GM10248 (cell line): ENCODE measurements around the gene CTRB1.
A peak's percentile ranks its signal among the peaks of the same experiment; 100 is the strongest.
"Not testable (repeated sequence)": the region's sequence is repeated elsewhere in the genome, so short reads cannot be mapped to it uniquely, and the experiment has no call there.

Source experiments
- CTCF ChIA-PET: fragments of 300-600 bp; sonication (Branson Sonifier 250); formaldehyde crosslinking; extraction: SDS; loops from one replicate; lab custom pipeline; 2021; ENCODE audit warnings: antibody characterized with exemption; lab: Yijun Ruan, JAX
- POLR2A ChIA-PET: fragments of 350-650 bp; sonication (Branson Sonifier 250); formaldehyde crosslinking; extraction: SDS; loops from one replicate; lab custom pipeline; 2020; ENCODE audit warnings: antibody characterized with exemption; lab: Yijun Ruan, JAX
- DNase-seq: peaks from one replicate; pipeline ENCODE4 v3.0.0; 2012; ENCODE audit errors: extremely low spot score
- CTCF ChIP-seq: IDR thresholded peaks from 2 replicates; pipeline ENCODE4 v1.5.1; 2012; ENCODE audit warnings: mild to moderate bottlenecking, low read depth; ENCODE audit errors: extremely low read depth, missing control alignments, control extremely low read depth

The CTRB1 gene

DNA sequence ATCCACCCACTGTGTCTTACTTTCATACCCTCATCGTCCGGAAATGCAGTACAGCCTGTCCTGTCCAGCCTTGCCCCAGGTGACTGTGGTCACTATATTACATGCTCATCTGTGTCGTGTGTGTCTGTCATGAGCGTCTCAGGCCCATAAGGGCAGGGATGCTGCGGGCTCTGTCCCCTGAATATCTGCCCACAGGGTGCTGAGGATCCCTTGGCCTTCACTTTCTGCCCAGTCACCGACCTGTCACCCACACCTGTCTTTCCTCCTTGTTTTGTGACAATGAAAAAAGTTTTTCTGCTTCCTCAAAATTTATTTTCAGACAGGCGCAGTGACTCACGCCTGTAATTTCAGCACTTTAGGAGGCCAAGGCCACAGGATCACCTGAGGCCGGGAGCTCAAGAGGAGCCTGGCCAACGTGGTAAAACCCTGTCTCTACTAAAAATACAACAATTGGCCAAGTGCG lies 1.4 kb upstream of the CTRB1 start:
- CTCF ChIA-PET, result interaction anchor here (1.4 to 10.0 kb wide), 2 partner anchors 16 to 18 kb away, joined by 3 to 86 read pairs; no protein-coding TSS in a partner anchor
- no peak for DNase-seq

GRCh38 chr16:75219088-75219487 lies 300 bp downstream of the CTRB1 start:
- CTCF ChIA-PET, result interaction anchor here (1.7 to 10.0 kb wide), 2 partner anchors 19 to 166 kb away, joined by 5 to 86 read pairs; no protein-coding TSS in a partner anchor

More for the DNA sequence above, 1.4 kb upstream of the CTRB1 start:
- TF ChIP-seq CTCF, result no peak
- POLR2A ChIA-PET, result no interaction called here

GRCh38 chr16:75219838-75220237 lies 1.1 kb downstream of the CTRB1 start:
- no peak for TF ChIP-seq CTCF
- ChIA-PET CTCF (interaction anchor here (1.4 to 10.0 kb wide), 3 partner anchors 20 to 245 kb away, joined by 4 to 86 read pairs (median 5); no protein-coding TSS in a partner anchor), POLR2A (no interaction called here)
- DNase-seq, result no peak

More at GRCh38 chr16:75219088-75219487, 300 bp downstream of the CTRB1 start:
- no peak for DNase-seq
- no peak for TF ChIP-seq CTCF
- POLR2A ChIA-PET, result no interaction called here

- DNase-seq, result no peak
- no peak for TF ChIP-seq CTCF
- POLR2A ChIA-PET, result no interaction called here
- CTCF ChIA-PET, result interaction anchor here (10.0 kb wide), 1 partner anchor 23 kb away, joined by 86 read pairs; no protein-coding TSS in a partner anchor
These were observed 3.5 kb downstream of the CTRB1 start for GRCh38 chr16:75222271-75222783.

DNA sequence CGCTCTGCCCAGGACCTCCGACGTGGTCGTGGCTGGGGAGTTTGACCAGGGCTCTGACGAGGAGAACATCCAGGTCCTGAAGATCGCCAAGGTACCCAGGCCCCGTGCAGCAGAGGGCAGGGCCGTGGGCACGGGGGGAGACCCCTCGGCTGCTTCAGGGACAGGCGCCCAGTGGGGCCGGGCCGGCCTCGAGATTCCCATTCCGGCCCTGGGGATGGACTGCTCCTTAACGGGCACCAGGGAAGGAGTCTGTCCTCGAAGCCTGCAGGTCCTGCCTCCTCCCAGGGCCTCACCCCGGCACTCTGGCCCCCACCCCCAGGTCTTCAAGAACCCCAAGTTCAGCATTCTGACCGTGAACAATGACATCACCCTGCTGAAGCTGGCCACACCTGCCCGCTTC lies 4.3 kb downstream of the CTRB1 start:
- DNase-seq, POLR2A ChIA-PET: not testable (repeated sequence)
- CTCF ChIA-PET, result interaction anchor here (10.0 kb wide), 1 partner anchor 24 kb away, joined by 86 read pairs; no protein-coding TSS in a partner anchor

DNA sequence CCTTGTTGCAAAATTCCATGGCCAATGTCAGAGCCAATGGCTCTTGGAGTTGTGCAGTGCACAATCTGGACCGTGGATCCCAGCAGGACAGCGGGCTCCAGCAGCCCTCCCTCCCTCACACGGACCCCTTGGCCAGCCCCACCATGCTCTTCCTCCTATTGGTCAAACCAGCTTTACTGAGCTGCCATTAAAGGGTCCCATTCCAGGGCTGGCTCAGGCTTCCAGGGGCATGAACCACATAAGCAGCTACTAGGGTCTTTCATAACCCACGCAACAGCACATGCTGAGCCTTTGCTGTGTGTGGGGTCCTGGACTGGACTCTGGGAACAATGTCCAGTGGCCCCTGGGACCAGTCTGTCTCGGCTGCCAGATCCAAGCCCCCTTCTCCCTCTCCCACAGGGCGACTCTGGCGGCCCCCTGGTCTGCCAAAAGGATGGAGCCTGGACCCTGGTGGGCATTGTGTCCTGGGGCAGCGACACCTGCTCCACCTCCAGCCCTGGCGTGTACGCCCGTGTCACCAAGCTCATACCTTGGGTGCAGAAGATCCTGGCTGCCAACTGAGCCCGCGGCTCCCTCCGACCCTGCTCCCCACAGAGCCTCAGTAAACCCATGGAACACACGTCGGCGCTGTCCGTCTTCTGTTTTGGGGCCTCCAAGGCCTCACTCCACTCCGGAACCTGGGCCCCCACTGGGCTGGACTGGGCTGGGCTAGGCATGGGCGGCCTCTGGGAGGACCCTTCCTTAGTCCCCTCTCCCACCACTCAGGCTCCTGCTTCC lies 5.7 kb downstream of the CTRB1 start:
- ChIA-PET POLR2A (no interaction called here), CTCF (interaction anchor here (1.5 to 2.0 kb wide), 2 partner anchors 9 to 14 kb away, joined by 4 to 6 read pairs; no protein-coding TSS in a partner anchor)
- DNase-seq, result peak; percentile 30
- no peak for TF ChIP-seq CTCF

DNA sequence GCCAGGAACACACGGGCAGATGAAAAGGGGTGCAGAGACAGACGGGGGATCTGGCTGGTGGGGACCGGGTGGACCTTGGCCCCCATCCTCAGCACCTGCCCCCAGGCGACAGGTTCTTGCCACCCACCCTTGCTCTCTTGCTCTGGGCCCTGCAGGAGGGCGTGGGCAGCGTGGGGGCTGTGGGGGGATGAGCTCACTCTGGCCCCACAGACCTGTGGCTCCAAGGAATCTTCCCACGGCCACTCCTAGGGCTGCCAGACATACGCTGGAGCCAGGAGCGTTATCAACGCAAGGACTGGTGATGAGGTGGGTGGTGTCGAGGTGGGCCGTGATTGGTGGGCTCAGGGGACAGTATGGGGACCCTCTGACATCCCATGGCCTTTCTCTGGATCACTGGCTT lies 6.3 kb downstream of the CTRB1 start:
- DNase-seq, result no peak

More for the DNA sequence above, 6.3 kb downstream of the CTRB1 start:
- CTCF ChIA-PET, result interaction anchor here (1.5 to 2.0 kb wide), 2 partner anchors 9 to 15 kb away, joined by 4 to 6 read pairs; no protein-coding TSS in a partner anchor
- TF ChIP-seq CTCF, result no peak
- POLR2A ChIA-PET, result no interaction called here
